GM12875 (cell line): ENCODE measurements around the gene IL17RD.

Experiments used
- H3K4me3 ChIP-seq: one replicate; pipeline ENCODE4 v1.5.1; 2011; ENCODE audit warnings: low read depth, low read length, control low read depth
- TF ChIP-seq, protein P1 (sequence below): IDR thresholded peaks from 2 replicates; pipeline ENCODE4 v1.5.1; 2011; ENCODE audit warnings: low read depth, mild to moderate bottlenecking, control low read depth, inconsistent platforms, low read length, moderate library complexity, borderline replicate concordance; ENCODE audit not compliant: insufficient read depth

Gene IL17RD

GRCh38 chr3:57131210-57131588, 34.0 kb downstream of the IL17RD start:
- no peak overlapping the region for H3K4me3 ChIP-seq

DNA sequence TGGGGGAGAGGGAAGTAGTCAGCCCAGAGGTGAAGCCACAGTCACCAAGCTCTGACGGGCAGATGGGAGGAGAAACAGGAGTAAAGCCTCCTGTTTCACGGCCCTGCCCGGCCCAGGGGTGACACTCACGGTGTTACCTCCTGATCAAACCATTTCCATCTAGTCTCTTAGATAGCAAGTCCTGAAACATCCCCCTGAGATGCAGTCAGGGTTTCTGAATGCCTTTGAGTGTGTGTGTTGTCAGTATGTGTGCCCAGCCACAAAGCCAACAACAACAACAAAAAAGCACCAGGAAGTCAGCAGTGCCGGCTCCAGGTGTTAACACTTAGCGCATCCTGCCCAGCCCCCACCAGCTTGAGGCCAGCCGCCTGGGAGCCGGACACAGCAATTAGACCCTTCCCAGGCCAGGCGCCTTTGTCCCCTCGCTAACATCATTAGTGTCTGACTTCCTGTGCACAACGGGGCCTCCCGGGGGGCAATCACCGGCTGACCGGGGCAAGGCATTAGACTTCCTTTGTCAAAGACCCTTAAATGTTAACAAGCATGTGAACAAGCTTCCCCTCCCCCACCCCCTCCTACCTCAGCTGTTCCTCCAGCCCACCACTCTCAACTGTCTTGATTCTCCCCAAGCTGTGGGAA, 34.5 kb downstream of the IL17RD start:
- TF ChIP-seq, protein P1, sequence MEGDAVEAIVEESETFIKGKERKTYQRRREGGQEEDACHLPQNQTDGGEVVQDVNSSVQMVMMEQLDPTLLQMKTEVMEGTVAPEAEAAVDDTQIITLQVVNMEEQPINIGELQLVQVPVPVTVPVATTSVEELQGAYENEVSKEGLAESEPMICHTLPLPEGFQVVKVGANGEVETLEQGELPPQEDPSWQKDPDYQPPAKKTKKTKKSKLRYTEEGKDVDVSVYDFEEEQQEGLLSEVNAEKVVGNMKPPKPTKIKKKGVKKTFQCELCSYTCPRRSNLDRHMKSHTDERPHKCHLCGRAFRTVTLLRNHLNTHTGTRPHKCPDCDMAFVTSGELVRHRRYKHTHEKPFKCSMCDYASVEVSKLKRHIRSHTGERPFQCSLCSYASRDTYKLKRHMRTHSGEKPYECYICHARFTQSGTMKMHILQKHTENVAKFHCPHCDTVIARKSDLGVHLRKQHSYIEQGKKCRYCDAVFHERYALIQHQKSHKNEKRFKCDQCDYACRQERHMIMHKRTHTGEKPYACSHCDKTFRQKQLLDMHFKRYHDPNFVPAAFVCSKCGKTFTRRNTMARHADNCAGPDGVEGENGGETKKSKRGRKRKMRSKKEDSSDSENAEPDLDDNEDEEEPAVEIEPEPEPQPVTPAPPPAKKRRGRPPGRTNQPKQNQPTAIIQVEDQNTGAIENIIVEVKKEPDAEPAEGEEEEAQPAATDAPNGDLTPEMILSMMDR: no peak
- no peak overlapping the region for H3K4me3 ChIP-seq

More at GRCh38 chr3:57131210-57131588, 34.0 kb downstream of the IL17RD start:
- TF ChIP-seq, protein P1: no peak

GRCh38 chr3:57128826-57129667, 36.1 kb downstream of the IL17RD start:
- no peak overlapping the region for H3K4me3 ChIP-seq
- TF ChIP-seq, protein P1: no peak

DNA sequence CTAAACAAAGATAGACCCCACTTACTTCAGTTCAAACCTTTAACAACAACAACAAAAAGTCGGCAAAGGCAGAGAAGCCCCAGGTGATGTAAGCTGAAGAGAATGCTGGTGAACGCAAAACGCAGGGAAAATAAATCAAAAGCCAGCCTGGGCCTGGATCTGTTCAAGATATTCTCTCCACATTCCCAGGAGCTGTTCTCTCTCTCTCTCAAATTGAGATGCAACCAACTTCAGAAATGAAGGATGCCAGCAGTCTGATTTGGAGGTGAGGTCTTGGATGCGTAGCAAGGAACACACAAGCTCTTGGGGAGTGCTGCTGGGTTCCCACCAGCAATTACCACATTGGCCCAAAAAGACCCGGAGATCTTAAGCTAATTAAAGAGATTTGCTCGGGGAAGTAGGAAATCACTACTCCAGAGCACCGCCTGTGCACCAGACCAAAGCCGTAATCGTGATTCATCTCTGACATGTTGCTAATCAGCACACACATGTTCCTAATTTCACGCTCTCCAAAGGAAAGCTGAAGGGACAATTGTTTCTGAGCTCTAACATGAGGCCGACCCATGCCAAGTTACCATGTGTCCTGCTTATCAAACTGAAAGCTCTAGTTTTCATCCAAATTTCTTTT, 37.1 kb downstream of the IL17RD start:
- no peak overlapping the region for H3K4me3 ChIP-seq
- TF ChIP-seq, protein P1: no peak

DNA sequence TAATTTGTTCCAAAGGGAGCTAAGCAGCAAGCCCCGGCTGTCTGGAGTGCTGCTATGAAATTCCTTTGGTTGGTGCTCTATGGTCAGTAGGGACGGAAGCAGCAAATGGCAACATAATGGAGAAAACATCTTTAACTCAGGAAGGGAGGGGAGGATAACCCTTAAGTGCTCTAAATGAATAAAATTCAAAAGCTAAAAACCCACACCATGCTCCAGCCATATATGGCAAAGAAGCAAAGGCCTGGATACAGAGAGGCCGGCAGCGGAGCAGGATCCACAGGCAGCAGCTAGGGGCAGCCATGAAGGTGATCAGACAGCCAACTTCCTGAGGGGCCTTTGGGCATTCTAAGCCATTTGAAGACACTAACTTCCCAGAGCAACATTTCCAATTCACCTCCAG, 38.9 kb downstream of the IL17RD start:
- TF ChIP-seq, protein P1: no peak

GRCh38 chr3:57120451-57121174, 44.5 kb downstream of the IL17RD start:
- H3K4me3 ChIP-seq: no peak overlapping the region
- TF ChIP-seq, protein P1: no peak

More for the DNA sequence above, 38.9 kb downstream of the IL17RD start:
- H3K4me3 ChIP-seq: no peak overlapping the region
